GM19397 (cell line): ENCODE data around the gene JAZF1.

ENCODE experiments used
- ATAC-seq: cut with Tn5 transposase; IDR thresholded peaks from one replicate; pipeline ENCODE4 v1.9.1; 2021; ENCODE audit warnings: mild to moderate bottlenecking, moderate library complexity; ENCODE audit not compliant: unreplicated experiment

The JAZF1 gene

DNA sequence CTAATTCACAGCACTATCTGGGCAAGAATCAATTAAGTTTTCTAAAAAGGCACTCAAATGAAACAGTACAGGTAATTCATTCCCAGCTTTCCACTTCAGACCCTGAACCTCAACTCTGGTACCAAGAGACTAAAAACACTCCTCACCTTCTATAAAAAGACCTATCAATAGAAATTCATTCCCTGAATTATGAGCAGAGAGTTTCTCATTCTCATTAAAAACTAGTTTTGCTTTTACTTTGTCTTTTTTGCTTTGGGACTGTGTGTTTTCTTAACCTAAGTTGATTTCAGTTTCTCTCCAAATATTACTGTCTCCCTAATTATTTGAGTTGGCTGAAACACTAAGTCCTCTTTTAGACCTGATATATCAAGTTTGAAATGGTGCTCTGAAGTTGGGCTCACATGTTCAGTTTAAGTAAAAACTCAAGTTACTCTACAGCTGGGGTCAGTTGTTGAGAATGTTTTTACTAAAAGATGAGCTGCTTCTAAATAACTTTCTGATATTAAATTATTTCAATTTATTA lies 189.5 kb downstream of the JAZF1 start:
- no peak for ATAC-seq

DNA sequence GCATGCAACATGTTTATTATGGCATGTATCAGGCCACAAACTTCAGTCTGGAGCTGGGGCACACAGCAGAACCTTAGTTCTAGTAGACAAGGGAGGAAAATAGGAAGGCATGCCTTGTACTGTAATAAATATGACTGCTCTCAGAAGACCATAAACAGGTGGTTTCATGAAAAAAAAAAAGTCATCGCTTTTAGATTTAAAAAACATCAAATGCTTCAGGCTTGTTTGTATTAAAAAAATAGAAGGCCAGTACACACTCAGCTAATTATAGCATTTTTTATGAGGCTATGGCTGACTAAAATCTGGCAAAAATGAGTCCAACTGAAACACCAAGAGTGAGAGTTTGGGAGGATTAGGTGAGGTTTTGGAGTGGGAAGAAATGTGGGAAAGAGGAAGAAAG lies 204.1 kb downstream of the JAZF1 start:
- ATAC-seq = no peak

DNA sequence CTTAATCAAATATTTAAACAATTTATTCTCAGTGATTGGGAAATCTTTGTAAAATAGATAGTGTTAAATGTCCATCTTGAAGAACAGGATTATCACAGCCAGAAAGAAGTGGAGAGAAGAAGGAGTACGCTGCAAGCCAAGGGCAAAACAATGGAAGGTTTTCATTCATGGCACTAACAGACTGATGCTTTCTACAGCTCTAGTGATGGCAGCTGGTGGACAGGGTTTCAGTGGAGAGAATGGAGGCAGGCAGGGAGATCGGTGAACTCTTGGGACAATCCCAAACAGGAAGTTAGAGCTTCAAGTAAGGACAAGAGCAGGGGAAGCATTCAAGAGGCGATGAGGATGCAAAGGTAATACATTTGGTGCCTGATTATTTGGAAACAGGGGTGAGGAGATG lies 207.0 kb downstream of the JAZF1 start:
- no peak for ATAC-seq

DNA sequence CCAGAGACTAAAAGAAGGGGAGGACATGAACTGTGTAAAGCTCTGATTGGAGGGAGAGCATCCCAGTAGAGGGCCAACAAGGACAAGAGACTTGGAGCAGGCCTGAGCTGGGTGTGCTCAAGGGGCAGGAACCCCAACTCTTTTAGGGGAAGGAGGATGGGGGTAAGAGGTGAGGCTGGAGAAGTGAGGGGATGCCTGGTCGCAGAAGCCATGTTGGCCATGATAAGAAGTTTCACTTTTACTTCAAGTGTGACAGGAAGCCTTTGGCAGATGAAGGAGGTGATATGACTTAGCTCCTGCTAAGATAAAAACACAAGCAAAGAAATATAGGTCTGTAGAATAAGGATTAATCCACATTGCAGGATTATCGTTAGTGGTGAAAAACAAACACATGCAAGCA lies 208.3 kb downstream of the JAZF1 start:
- no peak for ATAC-seq

DNA sequence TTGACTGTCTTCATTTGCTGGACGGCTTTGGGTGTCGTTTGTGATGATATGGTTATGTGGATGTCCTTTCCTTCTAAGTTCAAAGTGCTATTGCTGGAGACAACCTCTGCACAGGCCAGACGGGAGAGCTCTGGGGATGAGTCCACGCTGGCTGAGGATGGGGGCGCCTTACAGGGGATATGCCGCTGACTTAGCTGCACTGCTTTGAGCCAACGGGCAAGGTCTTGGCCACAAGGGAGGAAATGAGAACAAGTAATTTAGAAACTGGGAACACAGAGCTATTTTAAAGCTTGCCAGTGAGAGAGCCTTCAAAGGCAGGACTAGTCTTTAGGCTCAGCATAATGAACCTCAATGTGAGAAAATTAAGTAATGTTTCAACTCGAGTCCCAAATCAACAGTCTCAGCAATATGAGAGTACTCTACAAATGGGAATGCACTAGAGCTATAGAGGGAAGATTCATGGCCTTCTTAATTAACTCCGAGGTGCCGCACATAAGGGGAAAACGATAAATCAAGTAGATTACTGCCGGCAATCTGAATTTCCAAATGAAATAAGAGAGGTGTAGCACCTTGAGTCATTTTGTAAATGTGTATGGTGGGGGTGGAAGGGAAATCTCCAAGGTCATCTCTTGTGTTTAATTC lies 209.3 kb downstream of the JAZF1 start:
- ATAC-seq = no peak

DNA sequence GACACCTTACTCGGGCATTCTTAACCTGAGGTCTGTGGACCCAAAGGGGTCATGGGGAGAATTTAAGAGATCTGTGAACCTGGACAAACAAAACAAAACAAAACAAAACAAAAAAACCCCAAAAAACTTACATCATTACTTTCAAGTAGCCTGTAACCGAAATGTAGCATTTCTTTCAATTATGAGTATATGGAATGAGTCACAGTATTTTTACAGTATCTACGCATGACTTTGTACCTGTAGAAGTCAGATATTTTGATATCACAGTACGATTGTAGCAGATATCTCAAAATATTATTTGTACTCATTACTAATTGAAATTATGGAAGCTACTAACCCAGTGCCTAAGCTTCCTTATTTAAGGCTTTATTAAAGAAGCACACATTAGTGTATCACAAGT lies 210.2 kb downstream of the JAZF1 start:
- ATAC-seq = no peak

DNA sequence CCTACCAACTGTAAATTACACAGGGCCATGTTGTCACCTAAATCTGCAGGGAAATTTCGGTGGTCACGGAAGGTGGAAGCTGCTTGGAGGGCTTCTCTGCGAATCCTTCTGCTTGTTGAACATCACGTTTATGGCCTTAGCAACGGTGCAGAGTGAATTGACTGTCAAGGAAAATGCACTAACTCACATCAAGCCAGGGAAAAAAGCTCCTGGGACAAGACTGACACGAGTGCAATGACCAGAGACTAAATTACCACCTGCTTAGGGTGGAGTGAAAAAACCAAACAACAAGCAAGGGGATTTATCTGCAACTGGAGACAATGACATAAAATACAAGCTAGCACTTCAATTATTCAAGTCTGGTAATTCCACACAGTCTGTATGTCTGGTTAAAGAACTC lies 211.2 kb downstream of the JAZF1 start:
- no peak for ATAC-seq

DNA sequence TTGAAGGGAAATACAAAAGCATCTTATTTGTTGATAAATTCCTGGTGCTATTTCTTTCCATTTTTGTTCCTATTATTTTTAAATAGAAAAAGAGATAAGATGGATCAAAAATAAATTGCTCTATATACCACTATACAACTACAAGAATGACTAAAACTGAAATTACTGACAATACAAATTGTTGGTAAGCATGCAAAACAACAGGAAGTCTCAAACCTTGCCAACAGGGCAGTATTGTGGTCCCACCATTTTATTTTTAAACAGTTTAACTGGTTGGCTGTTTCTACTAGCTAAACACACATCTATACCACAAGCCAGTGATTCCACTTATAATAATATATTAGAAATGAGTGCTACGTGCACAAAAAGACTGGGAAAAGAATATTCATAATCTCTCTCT lies 213.0 kb downstream of the JAZF1 start:
- ATAC-seq = no peak

DNA sequence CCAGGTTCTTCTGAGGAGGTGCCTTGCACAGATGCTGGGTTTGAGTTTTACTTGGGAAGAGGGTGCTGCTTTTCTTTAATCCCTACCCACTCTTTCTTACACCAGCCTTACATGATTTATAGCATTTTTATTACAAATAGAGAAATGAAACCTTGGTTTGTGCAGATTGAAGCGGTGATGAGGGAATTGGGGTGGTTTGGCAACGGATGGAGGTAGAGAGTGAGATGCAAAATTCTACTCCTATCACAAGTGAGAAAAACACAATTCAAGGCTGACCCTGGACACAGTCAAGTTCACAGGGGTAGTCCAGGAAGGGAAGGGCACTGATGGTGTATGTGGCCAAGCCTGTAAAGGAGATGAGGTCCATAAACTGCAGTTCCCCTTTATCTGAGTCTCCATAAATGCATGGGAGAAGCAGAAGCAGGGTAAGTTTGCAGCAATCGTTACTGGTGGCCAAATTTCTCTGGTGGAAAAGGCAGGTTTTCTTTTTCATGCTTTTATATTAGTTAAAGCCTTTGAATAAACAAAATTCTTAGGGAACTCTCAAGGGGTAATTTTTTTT lies 214.3 kb downstream of the JAZF1 start:
- ATAC-seq = no peak

DNA sequence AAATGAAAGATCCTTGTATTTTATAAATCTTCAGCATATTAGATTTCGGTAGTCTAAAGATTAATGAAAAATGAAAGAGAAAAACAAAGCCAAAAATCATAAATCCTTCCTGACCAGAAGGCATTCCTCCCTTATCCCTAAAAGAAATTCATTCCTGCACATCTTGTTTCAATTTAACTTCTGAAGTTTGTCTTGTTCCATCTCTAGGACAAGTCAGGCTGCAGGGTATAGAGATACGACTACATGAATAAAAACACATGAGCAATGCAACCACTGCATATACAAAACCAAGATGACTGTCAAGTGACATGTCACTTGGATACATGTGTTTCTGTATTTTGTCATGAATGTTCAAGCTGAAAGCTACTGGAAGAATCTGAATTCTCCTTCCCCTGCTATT lies 214.9 kb downstream of the JAZF1 start:
- ATAC-seq = no peak

DNA sequence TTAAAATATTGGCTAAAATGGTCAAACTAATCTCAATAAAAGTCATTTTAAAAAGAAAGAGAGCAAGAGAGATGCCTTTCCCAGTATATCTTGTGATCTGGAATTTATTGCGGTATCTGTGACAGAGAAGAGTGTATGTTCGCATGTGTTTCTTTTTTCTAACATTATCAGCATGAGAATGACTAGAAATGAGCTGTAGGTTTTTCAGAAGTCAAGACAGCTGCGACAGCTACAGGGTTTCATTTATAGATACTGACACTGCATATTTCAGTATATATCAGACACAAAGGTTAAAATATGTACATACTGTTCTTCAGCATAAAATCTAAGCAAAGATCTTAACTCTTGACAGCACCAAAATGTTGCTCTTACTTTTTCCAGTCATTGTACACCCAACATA lies 215.8 kb downstream of the JAZF1 start:
- no peak for ATAC-seq

DNA sequence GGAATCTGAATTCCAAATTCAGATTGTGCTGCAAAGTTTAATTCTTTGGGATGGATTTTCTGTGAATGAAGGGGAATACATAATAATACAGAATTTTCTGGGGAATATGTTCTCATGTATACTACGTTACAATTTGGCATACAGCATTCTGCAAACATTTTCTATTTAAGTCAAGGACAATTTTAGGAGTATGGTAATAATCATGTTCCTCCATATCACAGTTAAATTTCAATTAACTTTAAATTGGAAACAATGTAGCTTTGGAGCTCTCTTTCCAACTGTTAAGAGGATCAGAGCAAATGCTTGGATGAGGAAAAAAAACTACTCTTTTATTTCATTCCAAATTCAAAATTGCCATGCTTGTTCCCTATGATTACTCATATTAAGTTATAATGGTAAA lies 217.5 kb downstream of the JAZF1 start:
- no peak for ATAC-seq

DNA sequence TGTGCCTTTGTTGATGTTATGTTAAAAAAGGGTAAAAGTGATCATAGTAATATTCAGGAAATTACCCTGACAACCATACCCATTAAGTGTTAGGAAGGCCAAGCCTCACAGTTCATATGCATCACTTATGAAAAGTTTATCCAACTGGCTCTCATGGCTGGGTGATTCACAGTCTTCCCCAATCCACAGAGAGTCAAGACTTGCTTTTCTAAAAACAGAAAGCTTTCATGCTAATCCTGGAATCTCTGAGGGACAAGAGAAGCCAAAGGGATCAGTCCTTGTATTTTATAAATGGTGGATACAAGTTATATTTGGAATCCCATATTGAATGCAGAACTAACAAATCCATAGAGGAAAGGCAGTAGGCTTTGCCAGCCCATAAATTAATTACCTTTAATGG lies 218.3 kb downstream of the JAZF1 start:
- no peak for ATAC-seq

DNA sequence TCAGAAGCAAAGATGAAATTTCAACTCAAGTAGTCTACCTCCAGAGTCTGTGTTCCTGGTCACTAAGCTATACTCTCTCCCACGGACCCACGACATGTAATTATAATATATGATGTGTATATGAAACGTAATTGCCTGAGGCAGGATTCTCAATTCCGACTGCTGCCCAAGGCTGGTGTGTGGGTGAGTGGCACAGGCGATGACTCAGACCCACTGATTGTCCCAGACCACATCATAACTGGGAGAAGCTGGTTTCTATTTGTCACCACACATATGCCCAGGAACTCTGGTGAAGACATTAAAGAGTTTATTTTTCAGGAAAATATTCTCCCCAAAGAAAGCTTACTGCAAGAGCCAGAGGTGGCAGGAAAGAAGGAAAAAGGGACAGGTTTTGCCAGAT lies 219.3 kb downstream of the JAZF1 start:
- ATAC-seq = no peak

DNA sequence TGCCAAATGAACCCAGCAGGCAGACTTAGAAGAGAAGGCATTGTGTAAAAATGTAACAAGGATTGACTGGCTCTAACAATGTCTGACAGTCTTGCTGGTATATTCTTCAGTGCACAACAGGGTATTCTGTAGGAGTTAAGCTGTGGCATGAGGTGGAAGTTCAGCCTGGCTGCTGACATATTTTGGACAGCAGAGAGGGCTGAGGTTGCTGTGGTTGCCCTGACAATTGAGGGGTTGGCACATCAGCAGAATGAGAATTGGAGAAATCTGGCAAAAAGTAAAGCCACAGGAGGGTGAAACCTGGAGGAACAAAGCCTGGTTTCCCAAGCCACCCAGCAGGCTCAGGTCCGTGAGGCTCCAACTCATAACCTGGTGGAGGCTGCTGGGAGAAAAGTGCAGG lies 220.2 kb downstream of the JAZF1 start:
- no peak for ATAC-seq

DNA sequence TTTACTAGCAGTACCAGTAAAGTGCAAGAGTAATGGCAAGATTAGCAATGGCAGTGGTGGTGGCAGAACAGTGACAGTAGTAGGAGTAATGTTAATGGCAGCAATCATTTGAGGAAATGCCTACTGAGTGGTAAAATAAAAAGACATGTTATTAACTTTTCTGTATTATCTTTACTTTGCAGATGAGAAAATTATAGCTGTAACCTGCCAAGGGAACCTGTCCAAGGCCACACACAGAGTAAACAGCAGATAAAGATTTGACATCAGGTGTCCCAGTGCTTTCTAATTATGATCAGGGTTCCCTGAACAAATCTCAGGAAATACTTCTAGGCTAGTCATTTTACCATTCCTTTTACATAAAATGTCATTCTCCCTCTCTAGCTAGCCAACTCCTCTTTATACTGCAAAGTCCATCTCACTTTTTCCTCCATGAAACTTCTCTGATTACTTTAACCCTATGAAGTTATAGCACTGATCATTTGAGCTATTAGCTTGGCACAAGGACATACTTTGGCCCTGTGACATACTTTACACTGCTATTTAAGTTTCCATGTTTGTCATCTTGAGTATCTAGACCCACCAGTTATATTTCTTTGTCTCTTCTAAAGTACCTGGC lies 221.6 kb downstream of the JAZF1 start:
- no peak for ATAC-seq

DNA sequence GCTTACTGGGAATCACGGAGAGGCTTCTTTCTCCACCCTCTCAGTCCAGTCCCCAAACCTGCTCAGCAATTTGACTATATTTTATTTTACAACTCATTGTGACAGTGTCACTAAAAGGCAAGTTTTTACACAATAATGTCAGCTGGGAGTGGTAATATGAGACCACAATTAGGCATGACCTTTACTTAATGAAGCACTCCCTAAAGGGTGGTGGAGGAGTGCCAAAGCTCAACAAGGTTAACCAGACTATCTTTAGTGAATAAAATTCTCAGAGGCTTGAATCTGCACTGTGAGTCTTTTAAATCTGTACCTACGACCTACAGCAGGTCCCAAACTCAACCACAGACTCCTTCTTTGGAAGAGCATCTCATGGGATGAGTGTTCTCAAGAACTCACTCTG lies 225.0 kb downstream of the JAZF1 start:
- ATAC-seq = no peak

DNA sequence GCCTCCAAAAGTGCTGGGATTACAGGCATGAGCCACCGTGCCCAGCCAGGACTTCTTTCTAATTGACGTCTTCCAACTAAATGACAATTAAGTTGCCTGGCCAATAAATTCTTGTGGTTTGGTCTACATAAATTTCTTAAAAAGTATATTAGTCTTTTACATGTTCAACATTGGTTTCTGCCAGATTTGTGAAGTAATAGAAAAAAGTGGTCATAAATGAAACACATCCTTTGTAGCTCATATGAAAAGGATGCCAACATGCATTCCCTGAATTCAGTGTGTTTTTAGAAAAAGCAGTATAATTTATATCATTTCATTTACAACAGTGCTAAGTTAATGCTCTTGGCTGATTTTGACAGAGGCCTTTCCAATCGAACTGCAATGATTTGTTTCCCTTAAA lies 225.6 kb downstream of the JAZF1 start:
- ATAC-seq = no peak

DNA sequence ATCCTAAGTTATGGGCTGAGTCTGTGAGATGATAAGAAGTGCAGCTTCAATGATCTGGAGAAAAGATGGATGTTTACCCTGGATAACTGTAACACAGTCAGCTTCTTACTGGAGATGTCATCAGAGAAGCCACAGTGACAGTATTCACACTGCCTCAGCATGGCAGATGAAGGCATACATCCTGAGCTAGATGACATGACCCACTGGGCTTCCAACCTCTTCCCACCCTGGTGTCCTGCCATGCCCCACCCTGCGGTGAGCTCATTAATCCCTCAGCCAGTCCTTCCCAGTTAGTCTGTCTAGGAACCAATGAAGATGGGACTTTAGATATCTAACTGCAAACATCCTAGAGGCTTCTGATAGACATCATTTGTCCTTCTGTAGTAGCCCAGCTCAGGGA lies 226.8 kb downstream of the JAZF1 start:
- no peak for ATAC-seq

DNA sequence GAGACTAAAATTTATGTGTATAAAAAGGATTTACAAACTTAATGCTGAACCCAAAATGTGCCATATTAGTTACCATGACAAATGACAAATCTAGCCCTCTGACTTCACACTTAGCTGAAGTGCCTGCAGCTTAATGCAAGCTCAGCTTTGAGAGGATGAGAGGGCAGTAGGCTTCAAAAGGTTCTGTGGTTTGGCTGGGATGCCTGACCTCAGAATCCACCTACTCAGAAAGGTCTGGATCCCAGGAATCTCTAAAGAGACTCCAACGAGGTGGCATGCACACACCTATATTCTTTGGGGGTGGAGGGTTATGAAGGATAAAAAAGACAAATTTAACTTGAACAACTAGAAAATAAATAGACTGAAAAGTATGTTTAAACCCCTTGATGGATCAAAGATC lies 227.2 kb downstream of the JAZF1 start:
- ATAC-seq = no peak

DNA sequence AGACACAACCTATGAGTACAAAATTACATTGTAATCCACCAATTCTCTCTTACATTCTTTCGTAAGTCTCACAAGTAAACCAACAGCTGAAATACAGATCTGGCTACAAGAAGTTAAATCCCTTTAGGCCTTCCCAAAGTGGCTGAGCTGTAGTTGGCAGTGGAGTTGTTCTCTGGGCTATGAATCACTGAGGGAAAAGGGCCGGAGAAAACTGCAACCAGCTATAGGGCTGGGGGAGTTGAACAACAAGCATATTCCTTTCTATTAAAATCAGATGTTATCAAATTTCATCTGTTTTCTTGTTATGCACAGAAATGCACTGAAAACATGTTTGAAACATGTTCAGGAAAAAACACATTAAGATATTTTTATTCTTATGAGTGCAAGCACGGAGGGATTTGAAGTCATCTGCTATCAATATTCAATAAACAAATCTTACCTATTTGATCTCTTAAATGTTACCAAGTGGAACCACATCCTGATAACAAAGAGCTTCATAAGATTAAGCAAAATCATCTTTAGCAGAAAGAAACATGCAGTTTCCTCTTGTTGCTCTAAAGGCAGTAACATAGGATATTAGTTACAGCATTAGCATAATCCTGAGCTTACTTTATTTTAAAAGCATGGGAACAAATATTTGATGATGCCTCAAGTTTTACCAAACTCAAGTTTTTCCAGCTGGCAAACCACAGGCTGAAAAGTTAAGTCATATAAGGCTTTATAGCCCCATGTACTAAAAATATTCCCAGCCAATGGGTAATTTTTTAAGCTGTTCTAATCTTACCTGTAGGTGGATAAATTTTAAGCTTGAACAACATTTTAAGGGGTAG lies 227.9 kb downstream of the JAZF1 start:
- ATAC-seq = no peak

DNA sequence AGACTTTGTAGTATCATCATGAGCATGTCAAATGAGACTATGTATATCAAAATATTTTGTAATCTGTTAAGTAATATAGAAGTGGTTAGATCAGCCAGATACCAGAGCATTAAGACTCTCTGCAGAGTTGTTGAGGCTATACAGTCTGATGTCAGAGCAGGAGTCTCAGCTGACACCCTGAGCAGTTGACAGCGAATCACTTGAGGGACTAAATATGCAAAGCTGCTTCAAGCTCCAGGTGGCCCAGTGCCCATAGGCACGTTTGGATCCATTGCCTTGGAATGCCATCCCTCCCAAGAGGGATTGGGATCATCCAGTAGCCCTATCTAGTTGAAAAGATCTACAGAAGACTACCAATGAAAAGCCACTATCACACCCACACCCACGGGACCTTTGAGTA lies 230.5 kb downstream of the JAZF1 start:
- no peak for ATAC-seq
